HUES48 (cell line): ENCODE data around the gene CHD5.

Experiments used
- H3K27ac ChIP-seq: one replicate; pipeline ENCODE4 v1.7.0; 2013; ENCODE audit warnings: low read depth, low read length, inconsistent platforms
- H3K27me3 ChIP-seq: 2 replicates; pipeline ENCODE4 v1.6.1; 2013; ENCODE audit warnings: mild to moderate bottlenecking, low read length; ENCODE audit not compliant: control insufficient read depth, insufficient read depth
- H3K36me3 ChIP-seq: 2 replicates; pipeline ENCODE4 v1.6.1; 2013; ENCODE audit warnings: low read length; ENCODE audit not compliant: control insufficient read depth, insufficient read depth
- H3K4me1 ChIP-seq: 2 replicates; pipeline ENCODE4 v1.6.1; 2013; ENCODE audit warnings: mild to moderate bottlenecking, low read length; ENCODE audit not compliant: control insufficient read depth, insufficient read depth
- H3K4me3 ChIP-seq: 2 replicates; pipeline ENCODE4 v1.5.1; 2013; ENCODE audit warnings: mild to moderate bottlenecking, low read depth, low read length
- H3K9ac ChIP-seq: 2 replicates; pipeline ENCODE4 v1.6.1; 2013; ENCODE audit warnings: mild to moderate bottlenecking, low read depth, low read length, moderate library complexity
- H3K9me3 ChIP-seq: 2 replicates; pipeline ENCODE4 v1.6.1; 2013; ENCODE audit warnings: low read length; ENCODE audit not compliant: control insufficient read depth, insufficient read depth

The CHD5 gene

DNA sequence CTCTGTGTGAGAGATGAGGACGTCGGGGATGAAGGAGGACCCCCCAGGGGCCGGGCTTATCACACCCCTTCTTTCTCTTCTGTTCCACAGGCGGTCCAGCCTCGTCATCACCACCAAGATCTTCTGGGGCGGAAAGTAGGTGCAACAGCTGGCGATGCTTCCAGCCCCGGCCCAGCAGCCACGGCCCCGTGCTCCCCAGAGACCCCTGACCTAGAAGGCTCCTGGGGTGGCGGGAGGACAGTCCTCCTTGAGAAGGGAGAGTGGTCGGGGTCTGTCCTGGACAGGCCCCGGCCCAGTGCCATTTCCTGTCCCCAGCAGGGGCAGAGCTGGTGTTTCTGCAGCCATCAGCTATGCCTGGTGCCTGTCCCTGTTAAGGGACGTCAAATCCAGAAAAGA lies 92.7 kb downstream of the CHD5 start:
- Histone ChIP-seq H3K27me3 (no peaks in the 10 kb centered on the region), H3K36me3 (no peaks in the 10 kb centered on the region), H3K27ac (no peak overlapping the region), H3K4me3 (no peak overlapping the region), H3K9me3 (no peaks in the 10 kb centered on the region), H3K4me1 (no peaks in the 10 kb centered on the region), H3K9ac (no peak overlapping the region)

DNA sequence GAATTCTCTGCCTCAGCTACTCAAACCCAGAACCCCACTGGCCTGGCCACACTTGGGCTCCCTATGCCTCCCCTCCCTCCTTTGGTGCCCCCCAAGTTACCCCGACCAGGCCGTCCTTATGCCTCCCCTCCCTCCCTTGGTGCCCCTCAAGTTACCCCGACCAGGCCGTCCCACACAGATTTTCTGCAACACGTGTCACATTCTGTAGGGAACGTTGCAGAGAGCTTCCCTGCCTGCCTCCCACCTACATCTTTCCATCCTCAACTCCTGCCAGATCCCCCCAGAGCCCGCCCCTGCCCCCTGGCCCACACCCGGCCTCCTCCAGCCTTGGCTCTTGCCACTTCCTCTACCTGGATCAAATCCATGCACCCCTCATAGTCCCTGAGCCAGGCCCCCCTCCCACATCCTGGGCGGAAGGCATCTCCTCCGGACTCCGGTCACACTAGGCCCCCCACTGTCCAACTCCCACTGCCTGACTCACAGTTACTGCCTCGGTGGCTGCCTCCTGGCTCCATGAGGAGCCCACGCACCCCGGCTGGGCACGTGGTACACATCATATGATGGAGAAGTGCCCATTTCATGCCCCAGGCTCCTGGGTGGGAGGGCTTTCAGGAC lies 93.3 kb downstream of the CHD5 start:
- Histone ChIP-seq H3K9ac (no peak overlapping the region), H3K36me3 (no peaks in the 10 kb centered on the region), H3K4me3 (no peak overlapping the region), H3K27me3 (no peaks in the 10 kb centered on the region), H3K4me1 (no peaks in the 10 kb centered on the region), H3K9me3 (no peaks in the 10 kb centered on the region), H3K27ac (no peak overlapping the region)

DNA sequence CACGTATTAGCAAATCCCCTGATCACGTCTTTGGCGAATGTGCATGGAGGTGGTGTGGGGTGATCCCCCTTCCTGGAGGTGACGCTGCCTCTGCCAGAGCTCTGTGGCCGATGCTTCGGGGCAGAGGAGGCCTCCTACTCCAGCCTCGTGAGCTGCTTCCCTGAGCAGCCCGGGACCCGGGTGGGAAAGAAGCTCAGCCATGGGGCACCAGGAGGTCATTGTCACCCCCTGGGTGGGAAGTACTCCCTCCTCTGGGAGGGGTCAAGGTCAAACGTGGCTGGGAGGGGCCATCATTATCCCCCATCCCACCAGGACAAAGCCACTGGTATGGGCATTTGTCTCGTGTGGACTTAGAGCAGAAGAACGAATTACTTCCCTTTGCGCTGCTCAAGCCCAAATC lies 93.8 kb downstream of the CHD5 start:
- Histone ChIP-seq H3K9me3 (no peaks in the 10 kb centered on the region), H3K27ac (no peak overlapping the region), H3K4me3 (no peak overlapping the region), H3K27me3 (no peaks in the 10 kb centered on the region), H3K4me1 (no peaks in the 10 kb centered on the region), H3K9ac (no peak overlapping the region), H3K36me3 (no peaks in the 10 kb centered on the region)

DNA sequence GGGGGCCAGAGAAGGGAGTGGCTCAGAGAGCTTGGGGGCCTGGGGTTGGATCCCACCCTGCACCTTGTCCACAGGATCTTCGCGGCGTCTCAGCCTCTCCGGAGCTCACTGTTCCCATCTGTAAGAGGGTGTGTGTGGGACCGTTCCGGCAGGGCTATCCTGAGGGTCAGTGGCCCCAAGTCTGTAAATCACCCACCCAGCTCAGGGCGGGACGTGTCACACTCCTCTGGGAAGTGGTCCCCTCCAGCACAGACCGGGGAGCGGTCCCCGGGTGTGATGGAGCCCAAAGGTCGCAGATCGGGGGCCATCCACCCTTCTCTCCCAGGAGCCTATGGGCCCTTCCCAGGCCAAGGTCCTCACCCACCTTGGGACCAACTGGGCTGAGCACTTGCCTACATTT lies 94.5 kb downstream of the CHD5 start:
- Histone ChIP-seq H3K9ac (no peak overlapping the region), H3K4me3 (no peak overlapping the region), H3K27ac (no peak overlapping the region), H3K4me1 (no peaks in the 10 kb centered on the region), H3K36me3 (no peaks in the 10 kb centered on the region), H3K9me3 (no peaks in the 10 kb centered on the region), H3K27me3 (no peaks in the 10 kb centered on the region)

DNA sequence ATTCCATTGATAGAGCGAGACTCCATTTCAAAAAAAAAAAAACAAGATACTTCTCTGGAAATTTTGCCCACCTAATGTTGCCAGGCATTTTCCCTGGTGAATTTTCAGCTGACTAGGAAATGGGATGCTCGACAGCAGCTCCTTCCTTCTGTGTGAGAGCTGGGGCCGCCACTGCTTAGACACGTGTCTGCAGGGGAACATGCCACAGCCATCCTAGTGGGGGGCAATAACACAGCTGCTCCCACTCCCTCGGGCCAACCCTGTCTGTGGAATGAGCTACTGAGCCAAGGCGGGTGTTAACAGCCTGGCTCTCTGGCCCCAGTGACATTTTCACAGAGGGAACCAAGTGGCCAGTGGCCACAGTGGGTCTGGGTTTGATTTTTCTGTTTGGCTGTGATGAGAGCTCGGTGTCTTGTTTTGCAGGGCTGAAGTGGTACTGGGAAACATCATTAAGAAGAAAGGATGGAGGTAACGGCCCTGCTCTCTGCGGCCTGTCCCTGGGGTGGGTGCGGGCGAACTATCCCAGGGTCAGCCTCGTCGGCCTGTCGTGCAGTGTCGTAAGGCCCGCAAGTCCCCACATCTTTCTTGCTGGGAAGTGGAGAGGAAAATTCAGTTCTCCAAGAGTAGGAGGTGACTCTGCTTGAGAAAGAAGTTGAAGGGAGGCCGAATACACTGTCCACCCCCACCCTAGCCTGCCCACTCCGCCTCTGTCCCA lies 95.2 kb downstream of the CHD5 start:
- Histone ChIP-seq H3K9ac (no peak overlapping the region), H3K36me3 (no peaks in the 10 kb centered on the region), H3K27ac (no peak overlapping the region), H3K4me1 (no peaks in the 10 kb centered on the region), H3K9me3 (no peaks in the 10 kb centered on the region), H3K27me3 (no peaks in the 10 kb centered on the region), H3K4me3 (no peak overlapping the region)

DNA sequence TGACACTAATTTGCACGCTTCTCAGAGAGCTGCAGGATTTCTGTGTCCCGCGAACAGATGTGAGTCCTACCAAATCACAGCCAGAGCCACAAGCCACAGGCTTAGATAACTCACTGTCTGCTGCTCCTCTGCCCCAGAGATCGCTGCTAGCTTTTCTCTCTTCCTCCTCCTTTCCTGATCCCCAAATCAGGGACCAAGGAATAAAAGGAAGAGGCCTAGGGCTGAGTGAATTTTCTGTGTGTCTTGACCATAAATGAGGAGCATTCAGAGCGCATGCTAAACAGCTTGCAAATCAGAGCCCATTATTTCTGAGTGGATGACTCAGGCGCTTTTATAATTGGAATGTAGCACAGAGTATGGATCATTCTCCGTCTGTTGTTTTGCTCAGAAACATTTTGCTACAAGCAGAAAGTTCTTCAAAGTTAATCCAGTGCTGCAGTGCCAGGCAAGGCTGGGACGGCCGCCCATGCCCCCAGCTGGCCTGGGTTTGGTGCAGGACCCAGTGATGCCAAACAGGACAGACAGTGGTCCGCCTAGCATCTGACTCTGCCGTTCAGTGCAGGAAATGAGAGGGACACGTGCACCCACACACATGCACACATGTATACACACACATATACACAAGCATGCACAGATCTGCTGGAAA lies 96.2 kb downstream of the CHD5 start:
- Histone ChIP-seq H3K27me3 (no peaks in the 10 kb centered on the region), H3K27ac (no peak overlapping the region), H3K36me3 (no peaks in the 10 kb centered on the region), H3K9ac (no peak overlapping the region), H3K4me1 (no peaks in the 10 kb centered on the region), H3K4me3 (no peak overlapping the region), H3K9me3 (no peaks in the 10 kb centered on the region)

DNA sequence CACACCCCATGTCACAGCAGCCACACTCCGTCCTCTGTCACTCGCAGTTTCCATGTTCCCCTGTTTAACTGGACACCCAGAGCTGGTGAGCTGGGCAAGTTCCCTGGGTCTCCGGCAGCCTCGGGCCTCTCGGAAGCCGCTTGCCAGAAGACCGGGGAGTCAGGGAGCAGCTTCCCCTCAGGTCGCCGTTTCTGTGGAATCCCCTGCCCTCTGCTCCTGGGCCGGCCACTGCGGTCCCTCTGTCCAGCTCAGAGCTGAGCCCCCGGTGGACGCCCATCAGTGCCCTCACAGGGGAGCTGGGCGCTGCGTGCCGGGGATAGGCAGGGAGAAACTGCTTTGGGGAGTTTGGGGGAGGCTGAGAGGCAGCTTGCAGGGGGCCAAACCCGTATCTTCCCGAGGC lies 96.7 kb downstream of the CHD5 start:
- no peaks in the 10 kb centered on the region for H3K36me3 ChIP-seq
- H3K4me3 ChIP-seq = no peak overlapping the region
- no peaks in the 10 kb centered on the region for H3K27me3 ChIP-seq
- no peaks in the 10 kb centered on the region for H3K9me3 ChIP-seq
- no peak overlapping the region for H3K9ac ChIP-seq
- no peak overlapping the region for H3K27ac ChIP-seq
- no peaks in the 10 kb centered on the region for H3K4me1 ChIP-seq

DNA sequence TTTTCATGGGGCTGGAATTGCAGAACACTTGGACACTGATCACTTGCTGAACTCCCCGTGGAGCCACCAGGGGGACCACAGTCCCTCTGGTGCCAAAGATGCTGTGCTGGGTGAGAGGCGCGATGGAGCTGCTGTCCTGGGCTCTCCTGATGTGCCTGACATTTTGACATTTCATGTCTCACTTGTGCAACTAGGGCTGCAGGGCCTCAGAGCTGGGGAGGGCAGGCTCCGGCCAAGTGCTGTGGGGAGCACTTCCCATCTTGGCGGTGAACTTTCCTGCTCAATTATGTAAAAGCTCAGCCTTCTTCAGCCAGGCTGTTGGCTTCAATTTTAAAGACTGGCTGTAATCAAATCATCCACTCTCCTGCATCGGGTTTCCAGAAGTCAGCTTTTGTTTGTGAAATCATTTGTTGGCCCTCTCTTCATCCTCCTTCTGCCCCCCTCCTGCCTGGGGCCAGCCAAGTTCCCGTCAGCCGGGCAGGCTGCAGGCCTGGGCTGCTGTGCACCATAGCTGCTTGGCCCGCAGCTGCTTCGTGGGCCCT lies 97.6 kb downstream of the CHD5 start:
- no peaks in the 10 kb centered on the region for H3K36me3 ChIP-seq
- H3K9me3 ChIP-seq = no peaks in the 10 kb centered on the region
- H3K9ac ChIP-seq = no peak overlapping the region
- H3K27me3 ChIP-seq = no peaks in the 10 kb centered on the region
- H3K4me3 ChIP-seq = no peak overlapping the region
- no peak overlapping the region for H3K27ac ChIP-seq
- no peaks in the 10 kb centered on the region for H3K4me1 ChIP-seq

DNA sequence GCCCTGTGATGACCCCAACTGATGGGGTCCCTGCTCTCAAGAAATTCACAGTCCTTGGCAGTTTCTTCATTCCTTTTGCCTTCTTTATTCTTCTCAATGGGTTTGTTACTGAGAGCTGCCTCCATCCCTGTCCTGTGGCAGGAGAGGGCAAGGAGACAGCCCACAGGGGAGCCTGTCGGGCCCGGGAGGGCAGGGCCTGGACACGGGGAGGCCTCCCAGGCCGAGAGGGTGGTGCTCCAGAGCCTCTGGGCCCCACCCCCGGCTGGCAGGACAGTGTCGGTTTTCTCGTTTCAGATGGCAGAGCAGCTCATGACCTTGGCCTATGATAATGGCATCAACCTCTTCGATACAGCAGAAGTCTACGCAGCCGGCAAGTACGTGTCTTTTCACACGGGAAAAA lies 98.2 kb downstream of the CHD5 start:
- no peaks in the 10 kb centered on the region for H3K27me3 ChIP-seq
- H3K9me3 ChIP-seq = no peaks in the 10 kb centered on the region
- H3K9ac ChIP-seq = no peak overlapping the region
- H3K4me1 ChIP-seq = no peaks in the 10 kb centered on the region
- H3K4me3 ChIP-seq = no peak overlapping the region
- H3K36me3 ChIP-seq = no peaks in the 10 kb centered on the region
- H3K27ac ChIP-seq = no peak overlapping the region

DNA sequence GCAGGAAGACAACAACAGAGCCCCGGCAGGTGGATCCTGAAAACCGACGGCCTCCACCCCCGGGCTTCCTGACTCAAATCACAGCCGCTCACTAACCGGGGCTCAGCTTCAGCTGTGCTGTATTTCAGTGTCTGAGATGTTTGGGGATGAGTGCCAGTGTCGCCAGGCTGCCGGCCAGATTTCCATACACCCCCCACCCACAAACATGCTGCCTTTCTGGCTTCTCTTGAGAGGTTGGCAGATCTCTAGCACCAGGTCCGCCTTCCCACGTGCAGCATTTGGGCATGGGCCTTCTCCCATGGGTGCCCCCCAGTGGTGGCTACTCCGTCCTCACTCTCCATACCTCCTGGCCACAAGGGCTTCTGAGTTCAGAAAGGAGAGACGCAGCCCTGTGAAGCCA lies 99.7 kb downstream of the CHD5 start:
- Histone ChIP-seq H3K4me1 (no peaks in the 10 kb centered on the region), H3K4me3 (no peak overlapping the region), H3K9ac (no peak overlapping the region), H3K27me3 (no peaks in the 10 kb centered on the region), H3K27ac (no peak overlapping the region), H3K36me3 (no peaks in the 10 kb centered on the region), H3K9me3 (no peaks in the 10 kb centered on the region)

DNA sequence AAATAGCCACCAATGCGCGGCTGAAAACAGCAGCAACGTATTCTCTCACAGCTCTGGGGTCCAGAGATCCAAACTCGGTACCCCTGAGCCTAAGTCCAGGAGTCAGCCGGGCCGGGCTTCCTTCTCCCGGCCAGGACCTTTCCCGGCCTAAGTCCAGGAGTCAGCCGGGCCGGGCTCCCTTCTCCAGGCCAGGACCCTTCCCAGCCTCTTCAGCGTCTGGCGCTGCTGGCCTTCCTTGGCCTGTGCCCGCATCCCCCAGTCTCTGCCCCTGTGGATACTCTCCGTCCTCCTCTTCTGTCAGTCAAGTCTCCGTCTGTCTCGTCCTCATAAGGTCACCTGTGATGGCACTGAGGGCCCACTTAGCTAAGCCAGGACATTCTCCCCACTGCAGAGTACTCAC lies 102.2 kb downstream of the CHD5 start:
- H3K27ac ChIP-seq = no peak overlapping the region
- no peaks in the 10 kb centered on the region for H3K36me3 ChIP-seq
- H3K9ac ChIP-seq = no peak overlapping the region
- H3K27me3 ChIP-seq = no peaks in the 10 kb centered on the region
- H3K4me1 ChIP-seq = no peaks in the 10 kb centered on the region
- H3K4me3 ChIP-seq = no peak overlapping the region
- no peaks in the 10 kb centered on the region for H3K9me3 ChIP-seq
